GOT3 (cell line): ENCODE measurements around the gene HS3ST4.

Experiments
- DNase-seq: peaks from one replicate; lab custom pipeline; 2025; ENCODE audit warnings: mixed read lengths; lab: John Stamatoyannopoulos, UW

Gene HS3ST4

DNA sequence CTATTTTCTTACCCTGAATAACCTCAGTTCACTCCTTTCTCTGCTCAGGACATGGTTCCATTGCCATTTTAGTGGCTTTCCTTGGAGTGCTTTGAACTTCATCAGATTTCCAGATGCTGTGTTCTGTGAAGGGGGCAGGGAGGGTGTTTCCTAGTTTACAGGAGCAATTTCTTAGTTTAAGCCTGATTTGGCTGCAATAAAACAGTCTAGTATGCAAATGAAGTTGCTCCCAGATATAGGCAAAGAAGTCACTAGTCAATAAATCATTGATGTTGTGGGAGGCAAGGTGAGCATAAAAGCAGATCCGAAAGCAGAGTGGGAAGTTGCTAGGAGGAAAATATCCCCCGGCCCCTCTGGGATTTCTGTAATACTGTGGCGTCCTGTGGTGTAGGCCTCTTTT is 202.3 kb downstream of the HS3ST4 start:
- DNase-seq: no peak

DNA sequence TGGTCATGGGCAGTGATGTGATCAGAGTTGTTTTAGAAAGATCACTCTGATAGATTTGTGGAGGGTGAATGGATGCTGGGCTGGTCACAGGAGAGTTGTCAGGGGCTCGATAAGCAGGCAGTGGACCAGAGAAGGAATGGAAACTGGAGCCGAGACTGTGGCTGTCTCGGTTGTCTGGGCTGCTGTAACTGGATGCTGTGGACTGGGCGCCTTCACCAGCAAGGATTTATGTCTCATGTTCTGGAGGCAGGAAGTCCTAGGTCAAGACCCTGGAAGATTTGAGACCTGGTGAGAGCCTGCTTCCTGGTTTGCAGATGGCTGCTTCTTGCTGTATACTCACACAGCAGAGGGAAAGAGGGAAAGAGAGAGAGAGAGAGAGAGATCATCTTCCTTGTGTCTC is 203.6 kb downstream of the HS3ST4 start:
- no peak for DNase-seq

GRCh38 chr16:25896411-25896810 is 204.7 kb downstream of the HS3ST4 start:
- DNase-seq: no peak

DNA sequence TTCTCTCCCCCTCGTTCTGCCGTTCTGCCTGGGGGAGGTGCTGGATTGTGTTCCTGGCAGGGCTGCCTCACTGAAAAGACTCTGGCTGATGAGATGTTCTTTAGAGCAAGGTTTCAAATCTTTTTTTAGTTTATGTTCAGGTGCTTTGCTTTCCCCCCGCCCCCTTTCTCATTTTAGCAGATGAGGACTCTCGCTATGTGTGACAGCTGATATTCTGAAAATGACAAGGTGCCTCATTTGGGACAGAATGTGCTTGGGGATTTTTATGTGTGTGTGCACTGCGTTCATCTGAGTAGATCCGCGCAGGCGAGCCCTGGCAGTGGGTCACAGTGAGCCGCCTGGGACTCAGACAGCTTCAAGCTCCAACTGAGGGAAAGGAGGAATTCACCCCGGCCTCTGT is 205.9 kb downstream of the HS3ST4 start:
- DNase-seq: no peak

DNA sequence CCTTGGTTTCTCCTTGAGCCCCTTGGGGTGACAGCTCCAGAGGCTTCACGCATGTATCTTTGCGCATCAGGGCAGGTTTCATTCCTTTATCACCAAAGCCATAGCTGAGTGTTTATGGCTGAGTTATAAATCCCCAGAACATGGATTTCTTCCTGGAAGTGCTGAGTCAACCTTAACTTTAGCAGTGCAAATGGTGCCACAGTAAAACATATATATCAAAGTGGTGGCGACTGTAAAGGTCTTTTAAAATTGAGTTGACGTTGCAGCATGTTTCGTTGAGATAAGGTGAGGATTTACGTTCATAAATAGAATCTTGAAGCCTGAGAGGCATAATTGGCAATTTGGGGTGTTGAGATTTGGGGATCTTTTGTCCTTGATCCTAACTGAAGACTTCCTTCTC is 214.1 kb downstream of the HS3ST4 start:
- DNase-seq: no peak

DNA sequence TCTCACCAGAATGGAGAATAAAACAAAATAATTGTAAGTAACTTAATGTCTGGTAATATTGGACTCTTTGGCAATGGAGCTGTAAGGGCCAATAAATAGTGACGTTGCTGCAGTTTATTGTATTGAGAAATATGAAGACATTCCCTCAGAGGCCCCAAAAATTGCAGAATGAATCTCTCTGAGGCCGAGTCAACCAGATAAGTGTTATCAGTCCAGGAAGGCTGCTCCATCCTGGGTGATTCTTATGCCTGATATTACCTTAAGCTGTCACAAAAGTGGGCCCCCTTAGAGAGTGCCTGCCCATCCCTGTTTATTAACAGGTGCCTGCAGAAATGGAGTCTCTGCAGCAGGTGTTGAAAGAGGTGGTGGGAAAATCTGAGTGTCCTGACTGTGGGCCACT is 219.2 kb downstream of the HS3ST4 start:
- no peak for DNase-seq

- no peak for DNase-seq
Measured at GRCh38 chr16:25912321-25912720, 220.6 kb downstream of the HS3ST4 start.

- DNase-seq: no peak
Measured at GRCh38 chr16:25914357-25914962, 222.7 kb downstream of the HS3ST4 start.

DNA sequence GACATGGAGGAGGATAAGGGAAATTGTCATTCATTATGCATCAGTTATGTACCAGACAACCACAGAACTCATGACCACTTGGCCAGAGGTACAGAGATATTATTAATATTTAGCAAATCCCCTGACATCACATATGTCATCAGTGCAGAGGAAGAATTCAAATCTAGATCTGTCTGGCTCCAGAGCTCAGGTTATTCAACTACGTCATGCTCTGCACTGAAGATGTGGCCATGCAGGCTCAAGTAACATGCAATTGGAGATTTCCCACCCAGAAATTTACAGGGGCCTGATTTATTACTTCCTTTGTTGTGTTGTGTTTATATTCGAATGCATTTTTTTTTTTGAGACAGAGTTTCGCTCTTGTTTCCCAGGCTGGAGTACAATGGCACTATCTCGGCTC is 224.3 kb downstream of the HS3ST4 start:
- no peak for DNase-seq

GRCh38 chr16:25922438-25922837 is 230.7 kb downstream of the HS3ST4 start:
- DNase-seq: no peak

GRCh38 chr16:25925421-25925820 is 233.7 kb downstream of the HS3ST4 start:
- no peak for DNase-seq

DNA sequence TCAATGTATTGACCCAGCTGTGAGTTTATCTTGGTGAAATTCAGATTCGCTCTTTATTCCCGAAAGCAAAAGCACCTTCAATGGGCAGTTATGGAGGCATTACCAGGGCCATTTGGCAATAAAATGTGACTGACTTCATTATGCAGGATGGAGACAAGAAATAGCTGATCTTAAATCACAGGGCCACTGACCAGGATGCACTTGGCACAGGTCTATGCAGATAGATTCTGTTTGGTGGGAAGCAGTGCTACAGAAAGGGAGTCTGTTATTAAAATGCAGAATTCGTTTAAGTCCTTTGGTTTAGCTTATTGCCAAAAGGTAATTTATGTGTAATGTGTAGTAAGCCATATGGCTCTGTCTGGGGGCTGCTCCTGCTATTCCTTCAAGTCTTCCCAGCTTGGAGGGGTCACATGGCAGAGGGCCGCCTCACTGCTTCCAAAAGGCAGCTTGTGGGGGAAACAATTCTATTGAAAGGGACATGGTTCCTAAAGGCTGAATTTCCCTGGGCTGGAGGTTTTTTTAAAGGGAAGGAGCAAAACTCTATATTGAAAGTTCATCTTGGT is 239.8 kb downstream of the HS3ST4 start:
- no peak for DNase-seq

- no peak for DNase-seq
Measured at GRCh38 chr16:25941800-25942499, 250.2 kb downstream of the HS3ST4 start.

DNA sequence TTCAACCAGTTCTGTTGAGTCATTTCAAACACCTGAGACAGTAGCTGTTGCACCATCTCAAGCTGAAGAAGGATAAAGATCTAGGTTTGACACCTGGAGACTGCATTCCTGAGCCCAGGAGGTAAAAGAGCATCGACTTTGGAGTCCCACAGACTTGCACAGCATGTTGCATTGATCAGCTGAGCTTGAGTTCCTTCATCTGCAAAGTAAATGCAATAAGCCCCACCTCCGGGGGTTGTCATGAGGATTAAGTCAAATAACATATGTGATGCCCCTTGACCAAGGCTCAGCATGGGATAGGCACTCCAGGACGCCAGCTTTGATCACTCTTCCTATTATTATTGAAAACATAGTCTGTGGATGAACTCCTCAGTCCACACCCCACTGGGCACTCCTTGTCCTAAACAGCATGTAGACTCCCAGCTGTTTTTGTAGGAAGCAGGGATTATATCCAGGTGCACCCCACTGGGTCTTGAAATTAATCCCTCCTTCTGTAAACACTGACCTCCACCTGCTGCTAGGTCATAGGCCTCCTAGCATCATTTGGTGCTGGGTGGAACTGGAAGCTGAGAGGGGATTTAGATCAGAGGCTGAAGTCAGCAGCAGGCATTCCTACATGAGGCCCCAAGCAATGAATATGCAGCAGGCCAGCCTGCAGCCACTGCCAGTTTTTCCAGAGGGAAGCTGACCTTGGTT is 259.0 kb downstream of the HS3ST4 start:
- no peak for DNase-seq

DNA sequence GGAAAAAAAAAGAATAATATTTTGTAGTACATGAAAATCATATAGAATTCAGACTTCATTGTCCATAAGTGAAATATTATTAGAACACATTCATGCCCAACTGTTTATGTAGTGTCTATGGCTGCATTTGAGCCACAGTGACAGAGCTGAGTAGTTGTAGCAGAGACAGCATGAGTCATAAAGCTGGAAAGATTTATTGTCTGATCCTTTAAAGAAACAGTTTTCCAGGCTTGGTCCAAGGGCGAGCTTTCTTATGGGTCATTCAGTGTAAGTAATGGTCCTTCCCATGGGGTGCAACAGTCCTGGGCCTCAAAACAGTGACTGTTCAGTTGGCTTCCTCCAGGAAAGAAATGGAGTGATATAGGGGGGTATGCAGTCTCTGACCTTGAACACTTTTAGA is 260.2 kb downstream of the HS3ST4 start:
- no peak for DNase-seq

GRCh38 chr16:25952983-25953382 is 261.2 kb downstream of the HS3ST4 start:
- no peak for DNase-seq

DNA sequence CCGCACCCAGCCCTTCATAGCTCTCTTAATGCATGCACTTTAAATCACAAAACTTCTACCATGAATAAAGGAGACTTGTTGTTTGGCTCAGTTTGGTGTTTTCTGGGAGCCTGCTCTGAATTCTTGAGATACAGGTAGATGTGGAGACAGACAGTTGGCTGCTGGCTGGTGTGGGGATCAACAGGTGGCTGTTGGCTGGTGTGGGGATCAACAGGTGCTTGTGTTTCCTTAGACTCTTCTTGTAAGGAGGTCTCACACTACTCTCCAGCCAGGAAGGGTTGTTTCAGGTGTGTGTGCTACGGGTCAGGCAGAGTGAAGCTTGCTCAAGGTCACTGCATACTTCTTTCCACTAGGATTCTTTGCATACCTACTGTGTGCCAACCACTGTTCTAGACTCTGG is 265.9 kb downstream of the HS3ST4 start:
- DNase-seq: no peak

DNA sequence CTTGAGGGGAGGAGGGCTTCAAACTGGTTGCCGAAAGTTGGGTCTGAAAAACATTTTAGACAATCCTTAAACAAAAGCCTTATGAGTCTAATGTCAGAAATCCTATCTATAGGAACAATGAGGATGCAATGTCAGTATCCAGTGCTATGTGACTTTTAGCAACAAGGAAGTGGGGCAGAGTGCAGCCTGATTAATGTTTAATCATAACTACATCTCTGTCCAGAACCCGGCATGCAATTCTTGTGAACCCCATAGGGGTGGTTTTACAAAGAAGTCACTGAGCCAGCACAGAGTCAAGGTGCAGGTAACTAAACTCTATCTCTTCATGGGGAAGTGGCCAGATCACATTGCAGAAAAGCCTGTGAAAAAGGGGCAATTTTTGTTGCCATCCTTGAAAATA is 267.5 kb downstream of the HS3ST4 start:
- DNase-seq: no peak

- DNase-seq: no peak
Measured at GRCh38 chr16:25966172-25967097, 274.7 kb downstream of the HS3ST4 start.

GRCh38 chr16:25977121-25977520 is 285.4 kb downstream of the HS3ST4 start:
- DNase-seq: no peak

GRCh38 chr16:25978218-25978617 is 286.5 kb downstream of the HS3ST4 start:
- DNase-seq: no peak

DNA sequence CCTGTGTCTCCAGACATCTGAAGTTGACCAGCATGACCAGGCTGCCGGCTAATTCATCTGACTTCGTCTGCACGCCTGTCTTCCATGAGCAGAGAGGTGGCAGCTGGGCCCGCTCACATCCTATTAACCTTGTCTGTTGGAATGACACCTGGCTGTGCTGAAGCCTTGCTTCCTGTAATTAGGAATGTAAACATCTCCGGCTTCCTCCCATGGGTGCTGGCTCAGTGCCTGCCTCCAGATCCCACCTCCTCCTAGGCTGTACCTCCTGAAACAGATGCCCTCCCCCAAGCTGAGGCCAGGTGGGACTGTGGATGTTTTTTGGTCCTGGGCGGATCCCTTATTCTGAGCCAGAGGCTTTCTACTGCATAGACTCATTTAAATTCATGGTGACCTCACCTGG is 296.3 kb downstream of the HS3ST4 start:
- no peak for DNase-seq
